ENCODE data around the gene STRA6.

STRA6 gene

DNA sequence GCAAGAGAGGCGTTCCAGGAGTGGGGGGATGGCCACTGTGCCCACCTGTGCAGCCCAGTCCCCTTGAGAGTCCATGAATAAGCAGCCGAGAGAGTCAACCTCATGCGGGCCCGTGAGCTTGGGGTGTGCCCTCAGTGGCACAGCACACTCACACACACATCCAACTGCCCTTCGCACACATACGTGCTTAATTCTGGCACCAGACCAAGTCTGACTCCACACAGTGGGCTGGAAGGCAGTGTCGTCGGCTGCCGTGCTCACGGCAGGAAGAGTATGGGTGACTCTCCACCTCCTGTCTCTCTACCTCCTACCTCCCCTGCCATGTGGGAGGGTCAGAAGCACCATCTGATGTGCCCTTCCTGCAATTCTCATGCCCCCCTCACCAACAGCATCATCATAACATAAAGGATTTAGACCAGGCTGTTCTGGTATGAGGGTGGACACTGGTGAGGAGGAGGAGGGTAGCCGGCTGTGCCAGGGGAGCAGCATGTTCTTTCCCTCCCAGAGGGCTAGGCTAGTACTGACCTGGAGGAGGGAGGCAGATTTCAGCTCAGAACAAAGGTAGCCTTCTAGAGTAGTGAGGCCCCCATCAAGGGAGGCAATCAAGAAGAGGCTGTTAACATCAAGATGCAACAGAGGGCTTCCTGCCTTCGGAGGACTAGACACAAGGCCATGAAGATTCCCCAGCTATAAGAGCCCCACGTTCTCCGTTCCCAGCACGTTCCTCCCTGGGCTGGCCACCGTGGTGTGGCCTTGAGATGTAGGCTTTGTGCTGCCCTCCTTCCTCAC lies 5.3 kb upstream of the STRA6 start:
- no peak for DNase-seq

DNA sequence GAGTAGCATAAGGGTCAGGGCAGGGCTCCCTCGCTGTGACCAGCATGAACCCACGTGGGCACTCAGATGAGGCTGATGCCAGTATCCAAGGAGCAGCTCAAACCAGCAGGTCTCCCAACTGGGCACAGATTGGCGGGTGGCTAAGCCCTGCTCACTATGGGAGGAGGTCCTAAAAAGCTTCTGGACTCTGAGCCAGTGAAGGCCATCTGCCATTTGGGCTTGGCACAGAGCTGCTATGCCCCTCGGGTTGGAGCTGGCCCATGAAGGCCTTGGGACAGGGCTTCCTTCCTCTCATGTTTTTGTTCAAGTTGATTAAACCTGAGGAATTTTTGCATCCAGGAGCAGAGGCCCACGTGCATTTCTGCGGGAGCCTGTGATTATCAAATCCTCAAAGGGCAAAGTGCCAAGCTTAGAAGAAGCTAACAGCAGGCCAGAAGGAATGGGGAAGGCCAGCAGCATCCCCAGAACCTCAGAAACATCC lies 4.3 kb upstream of the STRA6 start:
- DNase-seq: no peak

DNA sequence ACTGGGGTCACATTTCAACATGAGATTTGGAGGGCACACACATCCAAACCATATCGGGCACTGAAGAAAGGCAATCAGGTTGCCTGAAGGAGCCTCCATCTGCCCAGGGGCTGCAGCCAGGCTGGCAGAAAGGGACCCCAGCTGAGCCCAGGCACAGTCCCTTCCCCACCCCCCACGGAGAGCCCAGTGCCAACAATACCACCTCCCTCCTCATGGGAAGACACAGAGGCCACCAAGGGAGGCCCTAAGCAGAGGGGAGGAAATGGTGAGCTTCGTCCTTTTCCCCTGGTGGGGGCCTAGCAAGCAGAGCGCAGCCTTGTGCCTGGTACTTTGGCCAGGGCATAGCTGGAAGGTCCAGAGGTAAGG lies 3.0 kb upstream of the STRA6 start:
- DNase-seq: no peak

DNA sequence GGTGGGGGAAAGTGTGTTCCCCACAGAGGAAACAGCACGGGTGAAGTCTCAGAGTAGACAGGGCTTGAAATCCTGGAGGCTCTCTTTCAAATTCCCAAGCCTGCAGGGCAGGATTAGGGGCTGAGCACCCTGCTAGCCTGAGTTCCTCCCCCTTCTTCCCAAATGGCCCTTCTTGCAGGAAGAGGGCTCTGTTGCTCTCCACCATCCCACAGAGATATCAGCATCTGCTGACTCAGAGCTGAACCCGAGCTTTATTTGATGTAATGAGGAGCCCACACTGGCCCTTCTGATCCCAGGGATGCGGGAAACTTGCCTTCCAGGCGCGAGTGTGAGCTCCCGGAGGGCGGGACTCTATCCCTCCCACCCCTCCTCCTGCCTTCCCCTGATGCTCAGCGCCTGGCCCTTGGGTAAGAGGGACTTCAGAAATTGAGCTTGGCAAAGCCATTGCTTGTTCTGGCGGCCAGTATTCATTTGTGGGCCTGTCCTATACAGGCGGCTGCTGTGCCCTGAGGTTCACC lies 1.4 kb upstream of the STRA6 start:
- no peak for DNase-seq

DNA sequence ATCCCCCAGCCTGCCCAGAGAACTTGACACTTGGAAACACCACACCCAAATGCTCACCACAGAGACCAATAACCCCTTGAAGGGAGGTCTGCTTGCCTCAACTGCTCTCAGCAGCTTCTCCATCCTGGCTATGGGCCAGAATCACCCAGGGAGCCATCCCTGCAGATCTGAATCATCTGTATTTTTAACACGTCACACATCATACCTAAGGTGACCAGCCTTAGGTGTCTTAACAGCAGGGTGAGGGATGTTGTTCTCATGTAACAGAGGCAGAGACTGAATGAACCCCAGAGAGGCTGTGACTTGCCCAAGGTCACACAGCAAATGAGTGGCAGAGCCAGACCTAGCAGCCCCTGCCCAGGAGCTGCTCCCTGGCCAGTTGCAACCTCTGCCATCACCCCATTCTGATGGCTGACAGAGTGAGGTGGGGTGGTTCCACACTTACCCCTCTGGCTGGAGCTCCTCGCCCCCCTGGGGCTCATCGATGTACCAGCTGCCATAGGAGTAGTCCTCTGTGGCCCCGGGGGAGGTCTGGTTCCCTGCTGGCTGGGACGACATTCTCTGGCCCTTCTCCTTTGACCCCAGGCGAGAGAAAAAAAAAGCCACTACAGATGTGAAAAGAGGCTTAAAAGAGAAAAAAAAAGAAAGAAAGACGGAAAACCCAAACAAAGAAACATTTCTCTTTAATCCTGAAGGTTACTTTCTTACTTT lies 722 bp downstream of the STRA6 start:
- DNase-seq: no peak

DNA sequence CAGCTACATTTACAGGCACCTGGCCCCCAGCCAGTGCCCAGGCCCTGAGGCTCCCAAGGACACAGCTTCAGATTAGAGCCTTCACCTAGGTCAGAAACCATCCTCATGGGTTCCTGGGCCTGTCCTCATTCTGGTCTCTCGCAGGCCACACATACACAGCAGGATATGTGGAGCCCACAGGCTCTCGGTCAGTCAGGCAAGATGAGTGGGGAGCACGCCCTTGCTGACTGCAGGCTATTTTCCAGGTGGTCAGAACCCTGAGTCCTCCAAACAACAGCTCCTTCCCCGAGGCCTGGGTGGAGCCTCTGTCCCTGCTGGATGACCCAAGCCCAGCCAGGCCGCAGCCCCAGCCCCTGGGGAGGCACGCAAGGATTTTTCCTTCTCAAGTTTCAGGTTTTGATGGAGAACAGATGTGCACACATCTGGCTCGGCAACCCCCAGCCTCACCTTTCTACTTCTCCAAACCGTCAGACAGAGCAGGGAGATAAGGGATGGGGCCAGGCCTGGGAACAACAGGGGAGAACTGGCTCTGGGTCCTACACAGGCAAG lies 1.6 kb downstream of the STRA6 start:
- no peak for DNase-seq

DNA sequence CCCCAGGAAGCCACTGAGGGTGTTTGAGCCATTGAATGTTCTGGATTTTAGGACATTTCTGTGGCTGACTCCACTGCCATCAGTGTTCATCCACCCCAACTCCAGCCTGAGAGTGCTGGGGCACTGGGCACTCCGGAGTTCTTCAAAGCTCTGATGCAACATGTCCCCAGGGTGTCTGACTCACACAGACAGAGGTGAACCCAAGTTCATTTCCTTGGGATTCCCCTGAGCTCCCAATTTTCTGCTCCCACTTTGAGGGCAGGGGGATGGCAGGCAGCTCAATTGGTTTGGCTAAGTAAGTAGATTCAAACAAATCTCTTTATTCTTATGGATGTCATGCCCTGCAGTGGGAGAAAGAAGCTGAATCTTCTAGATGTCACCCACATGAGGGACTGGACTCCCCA lies 2.2 kb downstream of the STRA6 start:
- no peak for DNase-seq

DNA sequence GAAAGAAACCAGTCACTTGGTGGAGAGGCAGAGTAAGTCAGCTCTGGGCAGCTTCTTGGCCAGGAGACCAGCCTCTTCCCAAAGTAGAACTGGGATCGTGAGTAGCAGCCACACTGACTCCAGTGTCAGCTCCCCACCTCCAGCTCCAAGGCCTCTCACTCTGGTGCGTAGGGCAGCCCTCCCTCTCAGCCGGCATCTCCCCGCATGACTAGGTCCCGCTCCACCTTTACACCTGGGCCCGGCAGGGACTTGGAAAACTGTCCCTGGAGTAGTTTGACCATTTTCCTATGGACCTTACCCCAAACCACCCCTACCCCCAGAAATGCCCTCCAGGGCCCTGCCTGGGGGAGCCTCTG lies 3.3 kb downstream of the STRA6 start:
- no peak for DNase-seq

DNA sequence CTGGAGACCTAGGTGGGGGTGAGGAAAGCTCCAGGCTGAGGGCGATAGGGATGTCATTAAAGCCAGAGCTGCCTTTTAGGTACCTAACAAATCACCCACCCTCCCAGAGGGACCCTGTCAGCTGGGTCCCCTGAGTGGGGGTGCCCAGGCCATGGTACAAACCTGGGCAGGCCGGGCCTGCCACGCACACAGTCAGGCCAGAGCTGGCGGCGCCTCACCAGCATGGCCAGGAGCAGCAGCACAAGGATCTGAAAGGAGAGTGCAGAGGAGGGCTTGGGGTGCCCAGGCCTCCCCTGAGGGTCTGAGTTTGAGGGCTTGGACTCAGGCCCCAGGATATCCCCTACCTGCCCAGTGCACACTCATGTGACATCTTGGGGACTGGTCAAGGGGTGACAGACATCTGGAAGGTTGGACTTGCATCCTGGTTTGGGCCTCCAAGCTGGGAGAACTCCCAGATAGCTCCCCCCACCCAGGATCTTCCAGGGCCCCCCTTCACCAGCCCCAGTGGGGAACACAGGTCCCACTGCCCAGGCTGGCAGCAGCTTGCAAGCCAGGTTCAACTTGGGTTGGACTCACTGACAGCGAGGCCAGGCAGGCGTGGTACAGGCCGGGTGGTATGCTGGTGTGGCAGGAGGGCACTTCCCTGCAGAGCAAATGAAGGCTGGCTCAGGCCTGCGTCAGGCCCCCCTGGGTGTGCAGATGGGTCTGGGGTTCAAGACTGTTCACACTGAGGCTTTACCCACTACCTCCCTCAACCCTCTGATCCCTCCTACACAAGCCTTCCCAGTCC lies 5.2 kb downstream of the STRA6 start:
- no peak for DNase-seq

DNA sequence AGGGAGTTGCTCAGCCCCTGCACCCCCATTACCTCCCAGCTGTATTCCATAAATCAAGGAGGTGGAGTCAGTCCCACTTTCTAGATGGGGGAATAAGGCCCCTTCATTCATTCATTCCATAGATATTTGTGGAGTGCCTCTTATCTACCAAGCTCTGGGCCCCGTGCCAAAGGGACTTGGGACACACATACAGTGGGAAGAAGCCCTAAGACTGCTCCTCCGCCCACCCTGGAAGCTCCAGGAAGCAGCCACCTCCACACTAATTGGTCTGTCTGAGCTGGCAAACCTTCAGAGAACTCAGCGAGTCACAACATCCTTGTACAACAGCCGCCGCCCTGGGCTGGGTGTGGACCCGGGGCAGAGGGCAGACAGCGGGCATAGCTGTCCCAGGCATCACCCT lies 6.4 kb downstream of the STRA6 start:
- DNase-seq: no peak

DNA sequence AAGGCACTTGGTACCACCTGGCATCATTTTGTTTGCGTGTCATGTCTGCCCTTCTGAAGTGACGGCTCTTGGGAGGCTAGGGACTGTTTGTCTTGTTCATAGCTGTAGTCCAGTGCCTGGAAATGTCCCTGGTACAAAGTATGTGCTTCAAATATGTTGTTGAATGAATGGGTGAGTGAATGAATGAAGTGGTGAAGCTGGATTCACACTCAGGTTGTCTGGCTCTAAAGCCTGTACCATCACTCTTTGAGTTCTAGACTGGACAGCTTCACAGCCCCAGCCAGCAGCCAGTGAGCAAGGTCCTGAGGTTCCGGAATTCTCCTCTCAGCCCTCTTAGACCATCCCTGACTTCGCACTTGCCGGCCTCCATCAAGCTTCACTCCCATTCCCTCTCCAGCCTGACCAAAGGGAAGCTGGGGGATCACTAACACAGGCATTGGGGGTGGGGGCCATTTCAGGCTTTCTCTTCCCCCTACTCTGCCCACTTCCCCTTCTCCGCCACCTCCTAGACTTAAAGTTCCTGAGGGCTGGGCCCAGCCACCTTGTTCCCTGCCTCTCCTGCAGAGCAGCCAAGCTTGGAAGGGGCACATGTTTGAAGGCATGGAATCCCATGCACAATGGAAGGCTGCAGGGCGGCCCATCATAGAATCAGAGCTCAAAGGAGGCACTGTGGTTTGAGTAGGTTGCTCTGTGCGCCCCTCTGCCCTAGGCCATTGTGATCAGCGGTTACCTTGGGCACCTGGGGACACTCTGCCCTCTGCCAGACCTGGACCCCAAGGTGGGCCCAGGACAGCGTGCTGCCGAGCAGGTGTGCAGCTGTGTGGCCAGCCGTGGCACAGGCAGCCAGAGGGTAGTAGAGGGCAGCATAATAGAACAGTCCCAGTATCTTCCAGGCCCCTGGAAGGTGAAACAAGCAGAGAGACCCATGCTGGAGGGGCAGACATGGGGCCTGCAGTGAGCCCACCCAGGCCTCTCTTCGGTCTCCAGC lies 7.7 kb downstream of the STRA6 start:
- no peak for DNase-seq

DNA sequence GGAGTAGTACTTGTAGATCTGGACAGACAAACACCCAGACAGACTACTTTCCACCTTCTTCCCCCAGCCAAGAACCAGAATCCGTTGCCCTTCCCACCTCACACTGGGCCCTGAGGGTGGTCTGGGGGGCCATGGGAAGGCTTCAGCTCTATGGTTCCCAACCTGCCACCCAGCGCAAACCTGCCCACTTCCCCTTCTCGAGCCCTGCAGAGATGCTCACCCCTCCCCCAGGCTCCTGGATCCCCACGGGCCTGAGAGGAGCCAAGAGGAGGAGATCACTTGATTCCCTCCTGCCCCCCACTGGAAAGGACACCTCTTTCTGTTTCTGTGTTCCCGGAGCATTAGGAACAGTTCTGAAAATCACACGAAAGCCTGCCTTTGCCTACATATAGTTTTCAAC lies 8.7 kb downstream of the STRA6 start:
- no peak for DNase-seq

DNA sequence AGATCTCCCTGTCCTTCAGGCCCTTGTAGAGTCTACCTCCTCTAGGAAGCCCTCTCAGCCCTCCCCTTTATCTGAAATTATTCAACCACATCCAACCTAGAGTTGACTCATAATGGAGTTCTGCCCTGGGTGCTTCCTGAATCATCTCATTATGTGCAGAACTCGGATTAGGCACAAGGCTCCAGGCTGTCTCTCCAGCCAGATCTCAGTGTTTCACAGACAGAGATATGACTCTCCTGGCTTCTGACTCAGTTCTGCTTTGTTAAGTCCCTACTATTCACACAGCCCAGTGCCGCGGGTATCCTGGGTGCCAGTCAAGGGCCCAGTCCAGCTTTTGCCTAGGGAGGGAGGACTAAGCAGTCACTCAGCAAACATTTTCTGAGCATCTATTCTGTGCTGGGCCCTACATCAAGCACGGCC lies 9.3 kb downstream of the STRA6 start:
- no peak for DNase-seq

DNA sequence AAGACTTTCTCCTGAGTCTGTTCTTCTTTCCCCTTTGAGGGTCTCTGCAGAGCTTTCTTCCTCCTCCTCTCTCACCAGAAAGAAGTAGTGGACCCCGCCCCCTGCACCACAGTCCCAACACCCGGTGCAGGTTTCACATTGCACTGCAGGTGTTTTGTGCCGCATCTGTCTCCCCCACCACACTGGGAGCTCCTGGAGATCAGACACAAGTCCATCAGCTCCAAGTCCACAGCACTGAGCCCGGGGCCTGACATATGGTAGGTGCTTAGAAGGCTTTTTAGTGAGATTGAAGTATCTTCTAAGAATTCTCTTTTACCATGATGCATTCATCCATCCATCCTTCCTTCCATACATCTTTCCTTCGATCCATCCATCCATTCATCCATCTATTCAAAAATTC lies 9.8 kb downstream of the STRA6 start:
- DNase-seq: no peak

DNA sequence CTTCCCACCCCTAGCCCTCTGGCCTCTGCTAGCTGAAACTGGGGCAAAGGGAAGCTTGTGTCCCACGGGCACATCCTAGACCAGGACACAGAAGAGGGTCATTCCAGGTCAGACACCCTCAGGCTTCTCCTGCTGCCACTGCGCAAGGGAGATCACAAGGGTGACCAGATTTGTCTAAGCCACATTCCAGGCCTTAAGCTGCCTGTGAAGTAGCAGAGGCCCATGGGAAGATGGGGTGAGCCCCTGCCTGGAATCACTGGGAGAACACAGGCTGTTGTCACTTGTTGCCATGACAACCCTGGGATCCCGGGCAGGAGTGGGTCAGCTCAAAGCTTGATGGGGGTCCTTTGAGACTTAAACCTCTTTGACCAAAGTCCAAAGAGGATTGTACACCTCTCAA lies 10.8 kb downstream of the STRA6 start:
- DNase-seq: no peak

DNA sequence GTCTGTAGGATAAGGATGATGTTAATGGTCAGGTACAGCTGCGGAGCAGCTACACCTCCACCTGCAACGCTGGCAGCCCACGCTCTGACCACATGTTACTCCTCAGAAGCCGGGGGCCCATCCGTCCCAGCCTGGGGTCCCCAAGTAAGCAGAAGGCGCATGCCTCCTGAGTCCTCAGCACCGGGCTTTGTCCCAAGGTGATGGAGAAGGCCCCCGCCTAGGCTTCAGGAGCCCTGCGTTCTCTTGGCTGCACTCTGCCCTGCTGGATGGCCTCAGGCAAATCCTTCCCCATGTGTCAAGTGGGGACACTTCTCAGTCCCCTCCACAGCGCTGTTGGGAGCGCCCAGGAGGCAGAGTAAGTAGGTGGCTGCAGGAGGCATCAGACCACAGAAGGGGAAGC lies 14.4 kb downstream of the STRA6 start:
- no peak for DNase-seq

DNA sequence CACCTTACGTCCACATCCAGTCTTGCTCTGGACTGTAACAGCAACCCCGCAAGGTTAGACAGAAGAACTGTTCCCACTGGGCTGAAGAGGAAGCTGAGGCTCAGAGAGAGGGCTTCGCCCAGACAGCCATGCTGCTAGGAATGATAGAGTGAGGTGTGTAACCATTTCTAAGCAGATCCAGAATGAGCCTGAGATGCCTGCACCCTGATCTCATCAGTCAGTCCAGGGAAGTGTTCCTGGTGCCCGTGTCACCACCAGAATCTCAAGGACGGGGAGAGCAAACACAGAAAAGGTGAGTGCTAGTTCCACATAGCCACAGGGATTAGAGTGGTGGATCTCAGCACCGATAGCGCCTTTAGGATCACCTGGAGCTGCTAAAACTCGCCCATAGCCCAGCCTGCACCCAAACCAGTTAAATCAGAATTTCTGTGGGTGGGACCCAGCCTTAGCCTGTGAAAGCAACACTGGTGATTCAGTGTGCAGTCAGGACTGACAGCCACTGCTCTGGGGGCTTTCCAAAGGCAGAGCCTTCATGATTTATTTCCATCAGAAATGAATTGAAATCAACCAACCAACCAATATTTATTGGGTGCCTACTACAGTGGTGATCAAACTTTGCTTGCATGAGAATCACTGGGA lies 16.8 kb downstream of the STRA6 start:
- no peak for DNase-seq

DNA sequence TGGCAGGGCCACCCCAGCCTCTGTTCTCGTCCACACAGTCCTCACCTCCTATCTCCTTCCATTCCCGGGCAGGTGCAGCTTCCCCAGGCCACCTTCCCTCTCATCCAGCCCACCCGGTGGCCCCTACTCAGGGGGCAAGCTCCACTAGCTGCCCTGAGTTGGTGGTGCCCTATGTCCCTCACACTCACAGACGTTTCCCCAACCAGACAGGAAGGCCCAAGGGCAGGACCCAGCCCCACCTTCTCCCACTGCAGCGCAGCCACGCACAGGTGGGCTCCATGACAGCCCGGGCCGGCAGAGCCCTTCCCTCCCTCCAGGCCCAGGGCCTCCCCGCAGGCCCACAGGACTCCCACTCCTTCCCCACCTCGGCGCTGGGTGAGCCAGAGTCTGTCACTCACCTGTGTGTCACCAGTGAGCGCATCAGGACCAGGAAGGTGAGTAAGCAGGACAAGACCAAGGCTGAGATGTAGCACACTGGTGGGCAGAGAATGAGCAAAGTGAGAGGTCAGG lies 17.9 kb downstream of the STRA6 start:
- DNase-seq: no peak

DNA sequence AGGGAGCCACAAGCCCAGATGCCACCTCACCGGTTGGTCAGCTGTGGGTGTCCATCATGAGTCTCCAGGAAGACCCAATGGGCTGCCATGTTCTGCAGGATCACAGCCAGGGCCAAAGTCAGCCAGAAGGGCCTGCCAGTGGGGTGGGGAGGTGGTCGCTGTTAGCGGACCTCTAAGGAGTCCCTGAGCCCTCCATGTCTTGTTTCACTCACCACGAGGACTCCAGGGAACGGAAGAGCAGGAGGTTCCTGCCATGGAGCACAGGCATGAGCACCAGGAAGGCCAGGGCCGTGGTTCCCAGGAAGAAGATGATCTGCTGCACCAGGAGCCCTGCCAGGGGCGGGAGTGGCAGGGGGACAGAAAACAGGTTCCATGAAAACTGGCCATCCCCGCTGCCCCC lies 20.5 kb downstream of the STRA6 start:
- DNase-seq: no peak

DNA sequence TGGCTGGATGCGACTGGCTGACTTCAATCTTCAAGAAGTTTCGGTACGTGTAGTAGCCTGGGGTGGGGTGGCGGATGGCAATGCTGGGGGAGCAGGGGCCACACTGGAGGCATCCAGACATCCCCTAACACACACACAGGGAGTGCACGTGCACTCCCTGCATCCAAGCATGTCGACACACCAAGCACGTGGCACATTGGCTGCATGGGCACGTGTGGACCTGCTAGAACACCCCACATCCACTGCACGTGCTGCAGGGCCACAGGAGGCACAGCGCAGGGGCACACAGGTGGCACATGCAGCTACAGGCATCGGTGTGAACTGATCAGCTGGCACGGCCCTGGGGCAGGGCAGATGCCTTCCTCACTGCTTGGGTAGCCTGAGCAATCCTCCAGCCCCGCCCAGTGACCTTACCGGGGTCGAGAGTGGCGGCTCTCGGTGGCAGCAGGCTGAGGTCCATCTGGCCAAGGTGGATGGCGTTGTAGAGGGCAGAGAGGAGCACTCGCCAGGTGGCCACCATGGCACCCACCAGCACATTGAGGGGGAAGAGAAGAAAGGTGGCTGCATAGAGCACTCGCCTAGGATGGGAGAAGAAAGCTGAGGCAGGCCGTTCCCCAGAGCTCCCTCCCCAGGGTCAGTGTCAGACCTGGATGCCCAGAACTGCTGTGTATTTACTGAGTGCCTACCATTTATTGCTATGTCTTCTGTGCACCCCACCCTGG lies 21.5 kb downstream of the STRA6 start:
- no peak for DNase-seq

Data from cortex of kidney (tissue), 1 donor.